WERI-Rb-1 (cell line): Measurements from ENCODE around the gene HS3ST1.

Source experiments
- DNase-seq: peaks from one replicate; pipeline ENCODE4 v3.0.0-alpha.2; 2020
- H3K27ac ChIP-seq: fragments of 250-450 bp; sonication (Bioruptor Pico); 2 replicates; pipeline ENCODE4 v1.5.1; 2020; ENCODE audit warnings: mild to moderate bottlenecking, moderate library complexity
- H3K27me3 ChIP-seq: fragments of 250-450 bp; sonication (Bioruptor Pico); 2 replicates; pipeline ENCODE4 v1.5.1; 2021; ENCODE audit warnings: mild to moderate bottlenecking, low read depth, moderate library complexity; ENCODE audit not compliant: insufficient read depth, severe bottlenecking
- H3K36me3 ChIP-seq: fragments of 250-450 bp; sonication (Bioruptor Pico); 2 replicates; pipeline ENCODE4 v1.5.1; 2020; ENCODE audit warnings: mild to moderate bottlenecking, moderate library complexity
- H3K4me3 ChIP-seq: 2 replicates; pipeline ENCODE4 v1.5.1; 2011; ENCODE audit warnings: low read depth, mild to moderate bottlenecking, control low read depth, low read length
- H3K9me3 ChIP-seq: fragments of 250-450 bp; sonication (Bioruptor Pico); 2 replicates; pipeline ENCODE4 v1.5.1; 2021; ENCODE audit warnings: mild to moderate bottlenecking, moderate library complexity; ENCODE audit not compliant: severe bottlenecking
- TF ChIP-seq, protein P1 (sequence below): IDR thresholded peaks from 2 replicates; pipeline ENCODE4 v1.5.1; 2011; ENCODE audit warnings: low read depth, mild to moderate bottlenecking, control low read depth, inconsistent platforms, low read length

HS3ST1 gene

DNA sequence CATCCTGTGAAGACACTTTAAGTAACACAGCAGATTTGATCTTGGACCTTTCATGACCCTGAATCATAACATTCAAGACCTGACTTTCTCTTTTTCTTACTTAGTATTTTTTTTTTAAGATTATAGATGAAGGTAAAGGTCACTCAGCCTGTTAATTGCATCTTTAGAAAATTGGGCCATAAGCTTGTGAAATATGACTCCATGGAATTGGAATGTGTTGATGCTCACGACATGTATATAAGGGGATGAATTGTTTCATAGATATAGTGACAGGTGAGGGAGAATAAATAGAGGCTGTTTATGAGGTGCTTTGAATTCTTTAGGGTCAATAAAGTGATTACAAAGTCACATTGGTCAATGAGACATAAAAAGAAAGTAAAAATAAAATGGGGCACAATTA is 27.7 kb upstream of the HS3ST1 start:
- no peak for DNase-seq
- Histone ChIP-seq H3K27ac (no peak overlapping the region), H3K9me3 (no peaks in the 10 kb centered on the region), H3K27me3 (no peaks in the 10 kb centered on the region), H3K4me3 (no peak overlapping the region), H3K36me3 (no peaks in the 10 kb centered on the region)
- TF ChIP-seq, protein P1, sequence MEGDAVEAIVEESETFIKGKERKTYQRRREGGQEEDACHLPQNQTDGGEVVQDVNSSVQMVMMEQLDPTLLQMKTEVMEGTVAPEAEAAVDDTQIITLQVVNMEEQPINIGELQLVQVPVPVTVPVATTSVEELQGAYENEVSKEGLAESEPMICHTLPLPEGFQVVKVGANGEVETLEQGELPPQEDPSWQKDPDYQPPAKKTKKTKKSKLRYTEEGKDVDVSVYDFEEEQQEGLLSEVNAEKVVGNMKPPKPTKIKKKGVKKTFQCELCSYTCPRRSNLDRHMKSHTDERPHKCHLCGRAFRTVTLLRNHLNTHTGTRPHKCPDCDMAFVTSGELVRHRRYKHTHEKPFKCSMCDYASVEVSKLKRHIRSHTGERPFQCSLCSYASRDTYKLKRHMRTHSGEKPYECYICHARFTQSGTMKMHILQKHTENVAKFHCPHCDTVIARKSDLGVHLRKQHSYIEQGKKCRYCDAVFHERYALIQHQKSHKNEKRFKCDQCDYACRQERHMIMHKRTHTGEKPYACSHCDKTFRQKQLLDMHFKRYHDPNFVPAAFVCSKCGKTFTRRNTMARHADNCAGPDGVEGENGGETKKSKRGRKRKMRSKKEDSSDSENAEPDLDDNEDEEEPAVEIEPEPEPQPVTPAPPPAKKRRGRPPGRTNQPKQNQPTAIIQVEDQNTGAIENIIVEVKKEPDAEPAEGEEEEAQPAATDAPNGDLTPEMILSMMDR, result no peak

DNA sequence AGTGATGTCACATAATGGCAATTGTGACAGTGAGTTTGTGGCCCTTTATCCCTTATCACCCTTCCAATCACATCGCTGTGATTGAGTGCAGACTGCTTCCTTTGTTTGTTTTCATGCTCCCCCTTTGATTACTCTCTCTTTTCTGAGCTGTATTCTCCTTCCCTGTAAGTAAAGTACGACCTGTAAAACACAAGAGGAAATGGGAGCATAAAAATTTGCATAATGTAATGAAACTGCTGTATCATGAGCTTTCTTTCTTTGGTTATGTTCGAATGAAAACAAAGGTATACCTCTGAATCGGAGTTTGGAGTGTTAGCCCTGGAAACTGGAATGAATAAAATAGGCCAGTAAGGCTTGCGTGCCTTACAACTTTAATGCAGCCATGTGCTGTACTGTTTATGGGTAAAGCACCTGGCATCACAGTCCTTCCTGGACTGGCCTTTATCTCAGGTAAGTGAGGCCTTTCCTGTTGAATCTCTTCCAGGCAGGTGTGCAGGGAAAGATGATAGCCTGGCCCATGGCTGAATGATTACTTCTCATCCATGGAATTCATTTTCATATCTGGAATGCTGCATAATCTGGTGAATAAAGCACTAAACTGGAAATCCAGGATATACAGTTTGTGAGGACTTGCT is 26.6 kb upstream of the HS3ST1 start:
- H3K36me3 ChIP-seq, result no peaks in the 10 kb centered on the region
- no peak overlapping the region for H3K4me3 ChIP-seq
- no peaks in the 10 kb centered on the region for H3K9me3 ChIP-seq
- H3K27ac ChIP-seq, result no peak overlapping the region
- TF ChIP-seq, protein P1, result no peak
- H3K27me3 ChIP-seq, result no peaks in the 10 kb centered on the region
- no peak for DNase-seq

DNA sequence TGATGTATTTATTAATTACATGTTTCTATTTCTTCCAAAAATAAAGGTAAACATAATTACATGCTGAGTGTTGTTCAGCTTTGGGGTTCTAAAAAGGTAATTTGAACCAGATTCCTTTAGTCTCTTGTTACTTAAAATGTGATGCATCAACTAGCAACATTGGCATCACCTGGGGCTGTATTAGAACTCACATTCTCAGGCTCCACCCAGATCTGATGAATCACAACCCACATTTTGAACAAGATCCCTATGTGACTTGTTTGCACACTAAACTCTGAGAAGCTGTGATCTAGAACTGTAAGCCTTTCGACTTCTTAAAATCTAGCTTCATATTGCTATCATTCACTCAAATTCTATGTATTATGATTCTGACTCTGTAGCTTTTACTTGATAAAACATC is 23.0 kb upstream of the HS3ST1 start:
- TF ChIP-seq, protein P1, result no peak
- no peaks in the 10 kb centered on the region for H3K9me3 ChIP-seq
- no peaks in the 10 kb centered on the region for H3K36me3 ChIP-seq
- no peak overlapping the region for H3K4me3 ChIP-seq
- H3K27me3 ChIP-seq, result peaks cover 2% of the 10 kb centered on the region
- no peak overlapping the region for H3K27ac ChIP-seq
- no peak for DNase-seq

DNA sequence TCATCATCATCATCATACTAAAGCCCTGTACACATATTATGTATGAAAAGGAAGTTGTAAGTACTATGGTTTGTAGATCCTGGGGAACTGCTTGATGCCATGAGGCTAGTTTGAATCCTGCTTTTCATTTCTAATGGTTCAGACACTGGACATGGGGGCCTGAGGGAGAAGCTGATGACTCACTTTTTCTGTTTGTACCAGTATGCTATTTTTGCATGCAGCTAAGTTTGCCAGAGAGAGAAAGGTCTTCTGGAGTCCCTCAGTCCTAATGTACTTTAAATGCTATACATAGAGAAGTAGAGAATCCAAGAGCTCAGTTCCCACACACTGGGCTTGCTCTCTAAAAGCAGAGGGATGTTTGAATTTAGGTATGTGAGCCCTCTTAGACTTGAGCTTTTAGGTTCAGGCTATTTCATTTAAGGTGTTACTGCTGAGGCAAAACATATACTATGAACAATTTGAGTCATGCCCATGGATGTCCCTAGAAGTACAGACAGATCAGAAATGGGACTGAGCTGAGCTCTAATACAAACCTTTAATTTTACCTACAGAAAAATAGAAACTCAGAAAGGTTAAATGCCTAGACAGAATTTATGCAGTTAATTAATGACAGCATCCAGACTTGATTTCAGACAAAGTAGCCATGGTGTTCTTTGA is 17.6 kb upstream of the HS3ST1 start:
- H3K36me3 ChIP-seq, result no peaks in the 10 kb centered on the region
- peaks cover 2% of the 10 kb centered on the region for H3K27me3 ChIP-seq
- H3K9me3 ChIP-seq, result no peaks in the 10 kb centered on the region
- no peak for DNase-seq
- TF ChIP-seq, protein P1, result no peak
- H3K27ac ChIP-seq, result no peak overlapping the region
- H3K4me3 ChIP-seq, result no peak overlapping the region

DNA sequence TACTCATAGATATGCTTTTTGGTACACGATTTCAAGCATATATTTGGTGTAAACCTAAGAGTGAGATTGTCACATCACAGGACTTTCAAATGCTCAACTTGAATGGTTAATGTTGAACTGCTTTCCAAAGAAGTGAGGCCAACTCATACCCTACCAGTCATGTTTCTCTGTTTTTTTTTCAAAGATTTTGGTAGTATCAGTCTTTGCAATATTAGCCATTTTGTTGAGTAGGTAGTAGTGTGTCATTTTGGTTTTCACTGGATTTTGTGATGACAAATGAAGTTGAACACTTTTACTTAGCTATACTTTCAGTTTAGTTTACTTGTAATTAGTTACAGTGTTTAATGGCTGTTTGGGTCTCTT is 12.5 kb upstream of the HS3ST1 start:
- Histone ChIP-seq H3K27ac (no peak overlapping the region), H3K9me3 (no peaks in the 10 kb centered on the region), H3K27me3 (no peaks in the 10 kb centered on the region), H3K4me3 (no peak overlapping the region), H3K36me3 (no peaks in the 10 kb centered on the region)
- TF ChIP-seq, protein P1, result no peak
- no peak for DNase-seq
